ENCODE data around the gene OTP. TPM values are rescaled to one million over a fixed set of nuclear protein-coding genes. Genes with fewer than 3 reads are reported as not detected.

Gene OTP
- total and polyA plus RNA-seq, 12 donors, result 0.10 TPM; not detected in 11

DNA sequence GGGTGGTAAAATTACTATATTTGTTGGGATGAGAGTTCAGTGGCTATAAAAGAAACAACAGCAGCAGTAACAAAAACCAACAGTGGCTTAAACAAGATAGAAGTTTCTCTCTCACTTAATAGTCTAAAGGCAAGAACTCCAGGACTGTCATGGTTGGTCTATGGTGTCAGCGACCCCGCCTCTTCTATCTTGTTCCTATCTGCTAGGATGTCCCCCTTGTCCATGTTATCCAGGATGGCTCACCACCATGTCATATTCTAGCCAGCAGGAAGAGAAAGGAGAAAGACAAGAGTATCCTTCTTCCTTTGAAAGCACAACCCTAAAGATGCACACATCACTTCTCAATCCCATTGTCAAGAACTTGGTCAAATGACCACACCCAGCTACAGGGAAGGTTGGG, 11.3 kb upstream of the OTP start:
- TF ChIP-seq CTCF (IDR thresholded peaks at IDR 0.05) (no peak), POLR2A (IDR thresholded peaks at IDR 0.05) (no peak)
- intact Hi-C loops (cut with DNase I), result loop anchor here (10.0 kb wide), 2 partner anchors 135 to 355 kb away; no protein-coding TSS in a partner anchor
- DNase-seq, result no peak
- Histone ChIP-seq H3K4me3 (no peak overlapping the region), H3K27ac (no peak overlapping the region), H3K27me3 (peaks cover 11% of the 10 kb centered on the region), H3K36me3 (replicated peaks in 1 of 2) (no peaks in the 10 kb centered on the region), H3K9me3 (replicated peaks in 1 of 3) (no peaks in the 10 kb centered on the region), H3K4me1 (replicated peaks in 1 of 2) (peaks cover 0 to 2% of the 10 kb centered on the region in 2 donors)
- WGBS, 4 donors, result 76 to 100% (median 97%) methylated on average over 2 of the region's 2 CpGs

DNA sequence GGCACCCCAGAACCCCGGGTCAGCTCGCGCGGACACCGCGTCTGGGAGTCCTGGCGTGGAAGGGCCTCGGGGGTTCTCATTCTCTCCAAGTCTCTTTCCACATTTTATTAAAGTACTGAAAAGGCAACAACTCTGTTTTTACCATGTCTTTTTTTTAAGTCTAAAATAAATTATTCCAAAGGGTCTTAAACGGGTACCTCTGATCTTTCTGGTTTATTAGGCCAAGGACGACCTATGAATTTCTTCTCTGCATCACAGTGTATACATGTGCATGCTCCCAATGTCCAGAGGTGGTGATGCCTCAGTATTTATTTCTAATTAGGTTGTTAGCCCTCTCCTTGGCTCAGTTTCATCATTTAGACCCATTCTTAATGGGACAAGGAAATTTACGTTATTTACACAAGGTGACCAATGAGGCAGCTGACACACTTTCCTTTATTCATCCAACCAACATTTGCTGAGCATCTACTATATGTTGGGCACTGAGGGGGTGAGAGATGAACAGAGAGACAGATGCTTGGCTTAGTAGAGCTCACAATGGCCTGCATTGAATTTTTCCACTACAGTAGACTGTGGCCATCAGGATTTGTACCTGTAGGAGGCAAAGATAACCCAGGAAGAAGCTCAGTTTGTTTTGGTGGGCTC, 7.6 kb upstream of the OTP start:
- intact Hi-C loops (cut with DNase I), result loop anchor here (10.0 kb wide), 2 partner anchors 139 to 359 kb away; no protein-coding TSS in a partner anchor

DNA sequence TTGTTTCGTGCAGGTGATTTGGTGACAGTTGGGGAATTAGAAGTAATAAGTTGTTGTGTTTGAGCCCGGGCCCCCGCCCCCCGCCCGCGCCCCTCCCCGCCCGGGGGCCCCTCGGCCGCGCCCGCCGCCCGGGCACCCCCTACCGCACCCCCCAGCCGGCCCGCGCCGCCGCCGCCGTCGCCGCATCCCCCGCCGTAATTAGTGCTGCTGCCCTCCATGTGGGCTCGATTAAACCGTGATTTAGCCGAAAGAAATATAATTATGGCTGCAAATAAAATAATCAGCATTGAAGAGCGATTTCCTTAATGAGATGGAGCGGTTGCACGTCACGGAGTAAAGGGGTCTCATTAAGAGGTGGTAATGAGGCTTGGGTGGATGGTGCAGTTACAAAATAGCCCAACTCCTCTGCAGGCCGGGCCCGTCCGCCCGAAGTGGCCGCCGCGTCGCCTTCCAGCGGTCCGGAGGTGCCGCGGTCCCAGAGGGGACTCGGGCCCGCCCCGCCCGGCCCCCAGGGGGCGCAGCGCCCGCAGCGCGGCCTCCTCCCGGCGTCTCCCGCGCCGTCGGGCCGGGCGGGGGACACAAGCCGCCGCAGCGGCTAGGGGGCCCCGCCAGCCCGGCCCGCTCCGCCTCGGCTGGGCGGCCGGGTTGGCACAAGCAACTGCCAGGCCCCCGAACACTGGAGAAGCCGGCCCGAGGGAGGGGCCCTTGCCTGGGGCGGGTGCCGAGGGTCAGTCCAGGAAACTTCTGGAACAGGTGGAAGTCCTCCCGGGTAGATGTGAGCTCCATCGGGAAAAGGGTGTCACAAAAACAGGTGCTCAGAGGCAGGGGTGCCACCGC, 6.9 kb upstream of the OTP start:
- DNase-seq, result peak in 4 of 7 donors; percentile 38 to 61 (median 46)
- H3K4me1 ChIP-seq (replicated peaks in 1 of 2), result peaks cover 4% of the 10 kb centered on the region in 2 donors
- no peaks in the 10 kb centered on the region for H3K9me3 ChIP-seq (replicated peaks in 1 of 3)
- H3K27me3 ChIP-seq, result peaks cover 55% of the 10 kb centered on the region
- no peak overlapping the region for H3K27ac ChIP-seq
- intact Hi-C loops (cut with DNase I), result loop anchor here (10.0 kb wide), 2 partner anchors 139 to 359 kb away; no protein-coding TSS in a partner anchor
- no peaks in the 10 kb centered on the region for H3K36me3 ChIP-seq (replicated peaks in 1 of 2)
- 2 to 3% (median 2%) methylated on average over 28 to 80 of the region's 80 CpGs for WGBS, 4 donors
- peak overlapping the region in 1 of 4 donors; percentile 67 for H3K4me3 ChIP-seq
- TF ChIP-seq CTCF (IDR thresholded peaks at IDR 0.05) (peak in 3 of 6 experiments; percentile 53 to 79 (median 56)), POLR2A (IDR thresholded peaks at IDR 0.05) (no peak)

More for the DNA sequence above, 7.6 kb upstream of the OTP start:
- TF ChIP-seq POLR2A (IDR thresholded peaks at IDR 0.05) (no peak), CTCF (IDR thresholded peaks at IDR 0.05) (no peak)
- Histone ChIP-seq H3K27me3 (peaks cover 48% of the 10 kb centered on the region), H3K27ac (no peak overlapping the region), H3K4me3 (peak overlapping the region in 1 of 4 donors; percentile 67), H3K36me3 (replicated peaks in 1 of 2) (no peaks in the 10 kb centered on the region), H3K9me3 (replicated peaks in 1 of 3) (no peaks in the 10 kb centered on the region), H3K4me1 (replicated peaks in 1 of 2) (peaks cover 4% of the 10 kb centered on the region in 2 donors)
- 54 to 64% (median 59%) methylated on average over 11 of the region's 11 CpGs for WGBS, 4 donors
- no peak for DNase-seq
